Neural cell (in vitro differentiated cells): ENCODE data around the gene KYNU. TPM values are rescaled to one million over a fixed set of nuclear protein-coding genes. Genes with fewer than 3 reads are reported as not detected.

Source experiments
- H2AFZ ChIP-seq: fragments of 200-600, 300-800 bp; sonication (generic), shearing (Covaris generic); 2 replicates; pipeline ENCODE4 v1.6.0; 2014; ENCODE audit warnings: low read depth, mild to moderate bottlenecking, antibody characterized with exemption, low read length, moderate library complexity
- H3F3A ChIP-seq: fragments of 200-600 bp; shearing (Covaris generic); 2 replicates; pipeline ENCODE4 v1.6.1; 2016; ENCODE audit warnings: mild to moderate bottlenecking, moderate library complexity, mixed read lengths, antibody characterized with exemption, low read length; ENCODE audit not compliant: insufficient read depth, poor library complexity, severe bottlenecking
- H3K27ac ChIP-seq: fragments of 200-600, 300-800 bp; sonication (generic), shearing (Covaris generic); 2 replicates; pipeline ENCODE4 v1.5.1; 2014; ENCODE audit warnings: mild to moderate bottlenecking, low read length, moderate library complexity
- H3K27me3 ChIP-seq: fragments of 300-800, 200-600 bp; sonication (generic), shearing (Covaris generic); 2 replicates; pipeline ENCODE4 v1.6.0; 2014; ENCODE audit warnings: mild to moderate bottlenecking, low read depth, low read length, moderate library complexity; ENCODE audit not compliant: insufficient read depth
- H3K36me3 ChIP-seq: fragments of 300-800, 200-600 bp; sonication (generic), shearing (Covaris generic); 2 replicates; pipeline ENCODE4 v1.5.1; 2014; ENCODE audit warnings: mild to moderate bottlenecking, antibody characterized with exemption, low read length, moderate library complexity; ENCODE audit not compliant: insufficient read depth
- H3K4me2 ChIP-seq: fragments of 300-800, 200-600 bp; sonication (generic), shearing (Covaris generic); 2 replicates; pipeline ENCODE4 v1.6.0; 2014; ENCODE audit warnings: mild to moderate bottlenecking, low read length
- H3K4me3 ChIP-seq: fragments of 300-800, 200-600 bp; sonication (generic), shearing (Covaris generic); 2 replicates; pipeline ENCODE4 v1.5.1; 2014; ENCODE audit warnings: mild to moderate bottlenecking, low read length, moderate library complexity
- H3K79me2 ChIP-seq: fragments of 200-600 bp; shearing (Covaris generic); replicated peaks from 2 replicates; pipeline ENCODE4 v1.6.0; 2014; ENCODE audit warnings: mild to moderate bottlenecking, low read length, moderate library complexity; ENCODE audit not compliant: insufficient read depth
- H3K9ac ChIP-seq: fragments of 300-800, 200-600 bp; sonication (generic), shearing (Covaris generic); 2 replicates; pipeline ENCODE4 v1.6.1; 2016; ENCODE audit warnings: mild to moderate bottlenecking, low read length, mixed read lengths
- H3K9me2 ChIP-seq: fragments of 200-600 bp; shearing (Covaris generic); 2 replicates; pipeline ENCODE4 v1.6.1; 2016; ENCODE audit warnings: mild to moderate bottlenecking, low read length, mixed read lengths; ENCODE audit not compliant: insufficient read depth
- H3K9me3 ChIP-seq: fragments of 200-600, 300-800 bp; sonication (generic), shearing (Covaris generic); 2 replicates; pipeline ENCODE4 v1.6.1; 2016; ENCODE audit warnings: mild to moderate bottlenecking, mixed run types, low read length, moderate library complexity, mixed read lengths
- H4K20me1 ChIP-seq: fragments of 200-600 bp; shearing (Covaris generic); 2 replicates; pipeline ENCODE4 v1.6.1; 2016; ENCODE audit warnings: mild to moderate bottlenecking, mixed run types; ENCODE audit not compliant: insufficient read depth
- CTCF ChIP-seq: fragments of 450-650 bp; IDR thresholded peaks from 2 replicates; pipeline ENCODE4 v1.5.1; 2014; ENCODE audit warnings: antibody characterized with exemption, mild to moderate bottlenecking, moderate library complexity; ENCODE audit not compliant: poor library complexity, severe bottlenecking
- EP300 ChIP-seq: fragments of 450-650 bp; conservative IDR thresholded peaks from 2 replicates; pipeline ENCODE4 v1.6.1; 2014; ENCODE audit warnings: antibody characterized with exemption, mild to moderate bottlenecking, moderate library complexity; ENCODE audit not compliant: poor library complexity, severe bottlenecking
- EZH2 ChIP-seq: fragments of 200-600, 300-800 bp; shearing (Covaris generic), sonication (generic); IDR thresholded peaks from 2 replicates; pipeline ENCODE4 v1.6.1; 2014; ENCODE audit warnings: antibody characterized with exemption, low read length, borderline replicate concordance, mild to moderate bottlenecking; ENCODE audit not compliant: insufficient read depth, poor library complexity, severe bottlenecking
- MXI1 ChIP-seq: fragments of 450-650 bp; conservative IDR thresholded peaks from 2 replicates; pipeline ENCODE4 v1.6.1; 2014; ENCODE audit warnings: antibody characterized with exemption, mild to moderate bottlenecking; ENCODE audit not compliant: poor library complexity, severe bottlenecking
- POLR2AphosphoS5 ChIP-seq: IDR thresholded peaks from 2 replicates; pipeline ENCODE4 v1.6.1; 2012
- RAD21 ChIP-seq: fragments of 450-650 bp; conservative IDR thresholded peaks from 2 replicates; pipeline ENCODE4 v1.6.1; 2014; ENCODE audit warnings: antibody characterized with exemption, mild to moderate bottlenecking, moderate library complexity
- REST ChIP-seq: IDR thresholded peaks from 2 replicates; pipeline ENCODE4 v1.6.1; 2012; ENCODE audit warnings: borderline replicate concordance
- SMC3 ChIP-seq: fragments of 450-650 bp; conservative IDR thresholded peaks from 2 replicates; pipeline ENCODE4 v1.6.1; 2014; ENCODE audit warnings: antibody characterized with exemption, mild to moderate bottlenecking, moderate library complexity; ENCODE audit not compliant: poor library complexity
- TAF1 ChIP-seq: IDR thresholded peaks from 2 replicates; pipeline ENCODE4 v1.6.1; 2012; ENCODE audit warnings: low read depth
- polyA plus RNA-seq: library from polyadenylated mRNA; depleted of rRNA; stranded (reverse); fragments of >200 nt; gene quantifications from 2 replicates; pipeline ENCODE4 v1.2.3, GENCODE V29; 2014

The KYNU gene
- polyA plus RNA-seq, 1 donor from 2014 or later, result 0.25 TPM

GRCh38 chr2:142957144-142957543, 79.7 kb downstream of the KYNU start:
- Histone ChIP-seq H3K9me2 (no peaks in the 10 kb centered on the region), H3K36me3 (no peaks in the 10 kb centered on the region), H4K20me1 (no peaks in the 10 kb centered on the region), H3K9ac (no peak overlapping the region), H3K4me2 (no peak overlapping the region), H3K4me3 (no peak overlapping the region), H3F3A (no peaks in the 10 kb centered on the region), H3K27me3 (no peaks in the 10 kb centered on the region), H3K27ac (no peak overlapping the region), H2AFZ (no peak overlapping the region), H3K79me2 (no peaks in the 10 kb centered on the region), H3K9me3 (no peaks in the 10 kb centered on the region)
- TF ChIP-seq MXI1 (no peak), EZH2 (no peak), EP300 (no peak), POLR2AphosphoS5 (no peak)

GRCh38 chr2:142961202-142961601, 83.7 kb downstream of the KYNU start:
- Histone ChIP-seq H3K36me3 (no peaks in the 10 kb centered on the region), H3K4me3 (no peak overlapping the region), H3F3A (no peaks in the 10 kb centered on the region), H2AFZ (no peak overlapping the region), H3K9me3 (no peaks in the 10 kb centered on the region), H4K20me1 (no peaks in the 10 kb centered on the region), H3K27ac (no peak overlapping the region), H3K27me3 (no peaks in the 10 kb centered on the region), H3K9ac (no peak overlapping the region), H3K4me2 (no peak overlapping the region), H3K9me2 (no peaks in the 10 kb centered on the region), H3K79me2 (no peaks in the 10 kb centered on the region)
- TF ChIP-seq POLR2AphosphoS5 (no peak), EZH2 (no peak), RAD21 (no peak), EP300 (no peak), TAF1 (no peak)

- H2AFZ ChIP-seq, result no peak overlapping the region
These were observed 88.0 kb downstream of the KYNU start for GRCh38 chr2:142965443-142965842.

More at GRCh38 chr2:142965443-142965842, 88.0 kb downstream of the KYNU start:
- H3K4me2 ChIP-seq, result no peak overlapping the region
- no peaks in the 10 kb centered on the region for H3K9me3 ChIP-seq
- no peak for TF ChIP-seq REST
- TF ChIP-seq EP300, result no peak
- TF ChIP-seq TAF1, result no peak
- no peak for TF ChIP-seq RAD21
- TF ChIP-seq SMC3, result no peak
- no peak for TF ChIP-seq EZH2
- no peak for TF ChIP-seq POLR2AphosphoS5
- no peak for TF ChIP-seq MXI1
- TF ChIP-seq CTCF, result no peak
- H3K27ac ChIP-seq, result no peak overlapping the region
- no peaks in the 10 kb centered on the region for H3K27me3 ChIP-seq
- no peak overlapping the region for H3K4me3 ChIP-seq
- no peaks in the 10 kb centered on the region for H3F3A ChIP-seq
- H3K79me2 ChIP-seq, result no peaks in the 10 kb centered on the region
- H3K36me3 ChIP-seq, result no peaks in the 10 kb centered on the region
- H3K9me2 ChIP-seq, result no peaks in the 10 kb centered on the region
- H4K20me1 ChIP-seq, result no peaks in the 10 kb centered on the region
- no peak overlapping the region for H3K9ac ChIP-seq
